Transverse colon (tissue), 3 donors: ENCODE measurements around the gene CHKA.

ENCODE experiments used
- CTCF ChIP-seq, 5 experiments: fragments of 200-600 bp in 3 of 5; fragments of 450-650 bp in 2 of 5; sonication (generic) in 3 of 5; IDR thresholded peaks; 1 replicate in 2 of 5; 2 replicates in 3 of 5; pipeline ENCODE4 v1.5.1; 2016 to 2017; ENCODE audit warnings: antibody characterized with exemption in 5 of 5, inconsistent platforms in 3 of 5, mild to moderate bottlenecking in 2 of 5, moderate library complexity in 1 of 5
- POLR2A ChIP-seq: fragments of 450-650 bp; IDR thresholded peaks from one replicate; pipeline ENCODE4 v1.6.1; 2016; ENCODE audit warnings: antibody characterized with exemption, mild to moderate bottlenecking, moderate library complexity

- TF ChIP-seq CTCF (IDR thresholded peaks at IDR 0.05) (no peak), POLR2A (no peak)
These were observed 108.9 kb downstream of the CHKA start for GRCh38 chr11:68012044-68012842.
